ENCODE data around the gene ZNF200.

Gene ZNF200

DNA sequence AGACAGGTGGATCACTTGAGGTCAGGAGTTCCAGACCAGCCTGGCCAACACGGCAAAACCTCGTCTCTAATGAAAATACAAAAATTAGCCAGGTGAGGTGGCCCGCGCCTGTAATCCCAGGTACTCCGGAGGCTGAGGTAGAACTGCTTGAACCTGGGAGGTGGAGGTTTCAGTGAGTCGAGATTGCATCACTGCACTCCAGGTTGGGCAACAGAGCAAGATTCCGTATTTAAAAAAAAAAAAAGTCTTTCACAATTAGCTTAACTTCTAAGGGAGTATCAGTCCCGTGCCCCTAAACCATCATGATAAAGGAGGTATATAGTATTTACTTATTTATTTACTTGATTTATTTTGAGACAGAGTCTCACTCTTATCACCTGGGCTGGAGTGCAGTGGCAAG is 24.9 kb upstream of the ZNF200 start:
- Histone ChIP-seq H3K4me1 (ENCODE audit: insufficient read depth, poor library complexity, severe bottlenecking) (peaks cover 3% of the 10 kb centered on the region), H3K9me3 (ENCODE audit: severe bottlenecking) (no peaks in the 10 kb centered on the region), H3K4me3 (ENCODE audit: severe bottlenecking) (no peak overlapping the region), H3K27me3 (ENCODE audit: insufficient read depth, poor library complexity, severe bottlenecking) (no peaks in the 10 kb centered on the region), H3K36me3 (ENCODE audit: low read depth) (no peaks in the 10 kb centered on the region), H3K27ac (ENCODE audit: poor library complexity, severe bottlenecking) (no peak overlapping the region)
- TF ChIP-seq, protein P1, sequence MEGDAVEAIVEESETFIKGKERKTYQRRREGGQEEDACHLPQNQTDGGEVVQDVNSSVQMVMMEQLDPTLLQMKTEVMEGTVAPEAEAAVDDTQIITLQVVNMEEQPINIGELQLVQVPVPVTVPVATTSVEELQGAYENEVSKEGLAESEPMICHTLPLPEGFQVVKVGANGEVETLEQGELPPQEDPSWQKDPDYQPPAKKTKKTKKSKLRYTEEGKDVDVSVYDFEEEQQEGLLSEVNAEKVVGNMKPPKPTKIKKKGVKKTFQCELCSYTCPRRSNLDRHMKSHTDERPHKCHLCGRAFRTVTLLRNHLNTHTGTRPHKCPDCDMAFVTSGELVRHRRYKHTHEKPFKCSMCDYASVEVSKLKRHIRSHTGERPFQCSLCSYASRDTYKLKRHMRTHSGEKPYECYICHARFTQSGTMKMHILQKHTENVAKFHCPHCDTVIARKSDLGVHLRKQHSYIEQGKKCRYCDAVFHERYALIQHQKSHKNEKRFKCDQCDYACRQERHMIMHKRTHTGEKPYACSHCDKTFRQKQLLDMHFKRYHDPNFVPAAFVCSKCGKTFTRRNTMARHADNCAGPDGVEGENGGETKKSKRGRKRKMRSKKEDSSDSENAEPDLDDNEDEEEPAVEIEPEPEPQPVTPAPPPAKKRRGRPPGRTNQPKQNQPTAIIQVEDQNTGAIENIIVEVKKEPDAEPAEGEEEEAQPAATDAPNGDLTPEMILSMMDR (IDR thresholded peaks at IDR 0.05; ENCODE audit: poor library complexity, severe bottlenecking), result no peak
- ATAC-seq (ENCODE audit: low read depth), result no peak
- no peak for DNase-seq (ENCODE audit: low spot score)

- no peaks in the 10 kb centered on the region for H3K9me3 ChIP-seq (ENCODE audit: severe bottlenecking)
- H3K4me1 ChIP-seq (ENCODE audit: insufficient read depth, poor library complexity, severe bottlenecking), result peaks cover 3% of the 10 kb centered on the region
- DNase-seq (ENCODE audit: low spot score) (no peak), ATAC-seq (ENCODE audit: low read depth) (0 out of 3 replicates have a peak, but pooled peaks have one; percentile 35)
- no peak overlapping the region for H3K27ac ChIP-seq (ENCODE audit: poor library complexity, severe bottlenecking)
- no peaks in the 10 kb centered on the region for H3K36me3 ChIP-seq (ENCODE audit: low read depth)
- no peak overlapping the region for H3K4me3 ChIP-seq (ENCODE audit: severe bottlenecking)
- TF ChIP-seq, protein P1 (IDR thresholded peaks at IDR 0.05; ENCODE audit: poor library complexity, severe bottlenecking), result no peak
- no peaks in the 10 kb centered on the region for H3K27me3 ChIP-seq (ENCODE audit: insufficient read depth, poor library complexity, severe bottlenecking)
Observed at GRCh38 chr16:3256866-3257465, 22.0 kb upstream of the ZNF200 start.

GRCh38 chr16:3256146-3256865 is 21.3 kb upstream of the ZNF200 start, which contains the start of gene MEFV:
TSS of gene MEFV (minus strand) at chr16:3256633. CDS start at chr16:3256587, 46 bp downstream.
- Histone ChIP-seq H3K27ac (ENCODE audit: poor library complexity, severe bottlenecking) (no peak within 1 kb of the TSS), H3K4me3 (ENCODE audit: severe bottlenecking) (no peak within 1 kb of the TSS), H3K4me1 (ENCODE audit: insufficient read depth, poor library complexity, severe bottlenecking) (peaks cover 3% of the 10 kb centered on the region), H3K9me3 (ENCODE audit: severe bottlenecking) (no peaks in the 10 kb centered on the region), H3K36me3 (ENCODE audit: low read depth) (no peaks in the 10 kb centered on the region), H3K27me3 (ENCODE audit: insufficient read depth, poor library complexity, severe bottlenecking) (no peaks in the 10 kb centered on the region)
- peak; percentile 48; the same call in 2 of the 3 replicates for ATAC-seq (ENCODE audit: low read depth)
- no peak for DNase-seq (ENCODE audit: low spot score)
- TF ChIP-seq, protein P1 (IDR thresholded peaks at IDR 0.05; ENCODE audit: poor library complexity, severe bottlenecking), result no peak

- Histone ChIP-seq H3K4me3 (ENCODE audit: severe bottlenecking) (no peak overlapping the region), H3K4me1 (ENCODE audit: insufficient read depth, poor library complexity, severe bottlenecking) (peaks cover 3% of the 10 kb centered on the region), H3K27me3 (ENCODE audit: insufficient read depth, poor library complexity, severe bottlenecking) (no peaks in the 10 kb centered on the region), H3K36me3 (ENCODE audit: low read depth) (no peaks in the 10 kb centered on the region), H3K9me3 (ENCODE audit: severe bottlenecking) (no peaks in the 10 kb centered on the region), H3K27ac (ENCODE audit: poor library complexity, severe bottlenecking) (no peak overlapping the region)
- ATAC-seq (ENCODE audit: low read depth) (no peak), DNase-seq (ENCODE audit: low spot score) (no peak)
- TF ChIP-seq, protein P1 (IDR thresholded peaks at IDR 0.05; ENCODE audit: poor library complexity, severe bottlenecking), result no peak
Observed at GRCh38 chr16:3254309-3254708, 19.4 kb upstream of the ZNF200 start.

DNA sequence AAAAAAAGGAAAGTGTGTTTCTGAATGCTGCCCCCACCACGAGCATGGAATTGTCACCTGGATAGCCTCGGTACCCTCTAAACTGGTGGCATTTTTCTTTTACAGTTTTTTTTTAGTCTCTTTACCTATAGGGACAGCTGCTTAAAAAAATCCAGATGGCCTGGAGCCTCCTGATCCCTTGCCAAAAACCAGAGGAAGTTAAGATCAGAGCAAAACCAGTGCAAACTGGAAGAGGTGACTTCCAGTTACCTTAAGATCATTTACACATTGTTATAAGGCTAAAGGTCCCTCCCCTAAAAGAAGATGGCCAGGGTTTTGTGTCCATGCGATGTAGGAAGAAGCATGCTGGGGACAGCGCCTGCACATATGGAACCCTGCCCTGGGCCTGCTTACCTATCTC is 18.0 kb upstream of the ZNF200 start:
- peaks cover 3% of the 10 kb centered on the region for H3K4me1 ChIP-seq (ENCODE audit: insufficient read depth, poor library complexity, severe bottlenecking)
- TF ChIP-seq, protein P1 (IDR thresholded peaks at IDR 0.05; ENCODE audit: poor library complexity, severe bottlenecking), result no peak
- no peaks in the 10 kb centered on the region for H3K27me3 ChIP-seq (ENCODE audit: insufficient read depth, poor library complexity, severe bottlenecking)
- no peak for DNase-seq (ENCODE audit: low spot score)
- no peaks in the 10 kb centered on the region for H3K36me3 ChIP-seq (ENCODE audit: low read depth)
- no peaks in the 10 kb centered on the region for H3K9me3 ChIP-seq (ENCODE audit: severe bottlenecking)
- no peak overlapping the region for H3K27ac ChIP-seq (ENCODE audit: poor library complexity, severe bottlenecking)
- ATAC-seq (ENCODE audit: low read depth), result no peak
- H3K4me3 ChIP-seq (ENCODE audit: severe bottlenecking), result no peak overlapping the region
